Astrocyte (in vitro differentiated cells and primary cell): ENCODE results near the gene ANKRD66. TPM values are rescaled to one million over a fixed set of nuclear protein-coding genes. Genes with fewer than 3 reads are reported as not detected.

ENCODE experiments used
- DNase-seq: peaks from one replicate; pipeline ENCODE4 v3.0.0-alpha.2; 2010; ENCODE audit warnings: low read depth
- FAIRE-seq: peaks from 2 replicates; lab custom pipeline; 2011; peaks lifted over from hg19 to GRCh38; lab: Jason Lieb, UNC
- H2AFZ ChIP-seq: 2 replicates; pipeline ENCODE4 v1.6.0; 2012; ENCODE audit warnings: low read depth, low read length, inconsistent platforms
- H3K27ac ChIP-seq: 2 replicates; pipeline ENCODE4 v1.5.1; 2011; ENCODE audit warnings: low read depth, low read length, inconsistent platforms
- H3K27me3 ChIP-seq: 2 replicates; pipeline ENCODE4 v1.6.0; 2011; ENCODE audit warnings: low read length, inconsistent platforms; ENCODE audit not compliant: insufficient read depth
- H3K36me3 ChIP-seq: 2 replicates; pipeline ENCODE4 v1.5.1; 2011; ENCODE audit warnings: low read length, inconsistent platforms; ENCODE audit not compliant: insufficient read depth
- H3K4me1 ChIP-seq: 2 replicates; pipeline ENCODE4 v1.5.1; 2011; ENCODE audit warnings: low read length, inconsistent platforms; ENCODE audit not compliant: insufficient read depth
- H3K4me2 ChIP-seq: 2 replicates; pipeline ENCODE4 v1.6.0; 2012; ENCODE audit warnings: low read length, inconsistent platforms
- H3K4me3 ChIP-seq: 2 replicates; pipeline ENCODE4 v1.5.1; 2011; ENCODE audit warnings: low read depth, mild to moderate bottlenecking, low read length, inconsistent platforms; ENCODE audit not compliant: insufficient read depth
- H3K79me2 ChIP-seq: 2 replicates; pipeline ENCODE4 v1.6.0; 2012; ENCODE audit warnings: mild to moderate bottlenecking, low read length, inconsistent platforms; ENCODE audit not compliant: insufficient read depth
- H3K9ac ChIP-seq: 2 replicates; pipeline ENCODE4 v1.6.0; 2012; ENCODE audit warnings: mild to moderate bottlenecking, low read length, inconsistent platforms
- H3K9me3 ChIP-seq: 2 replicates; pipeline ENCODE4 v1.5.1; 2012; ENCODE audit warnings: low read depth, mild to moderate bottlenecking, low read length, inconsistent platforms; ENCODE audit not compliant: insufficient read depth
- H4K20me1 ChIP-seq: 2 replicates; pipeline ENCODE4 v1.6.0; 2012; ENCODE audit warnings: low read length, inconsistent platforms; ENCODE audit not compliant: insufficient read depth
- H3K27ac Mint-ChIP-seq: one replicate; pipeline ENCODE4 v1.8.0; 2021; ENCODE audit warnings: mild to moderate bottlenecking, mixed read lengths; ENCODE audit not compliant: unreplicated experiment
- H3K27me3 Mint-ChIP-seq: one replicate; pipeline ENCODE4 v1.8.0; 2021; ENCODE audit warnings: low read depth, mixed read lengths; ENCODE audit not compliant: unreplicated experiment
- H3K36me3 Mint-ChIP-seq: one replicate; pipeline ENCODE4 v1.8.0; 2021; ENCODE audit warnings: low read depth, mixed read lengths; ENCODE audit not compliant: unreplicated experiment
- H3K4me1 Mint-ChIP-seq: one replicate; pipeline ENCODE4 v1.8.0; 2021; ENCODE audit warnings: low read depth, mixed read lengths; ENCODE audit not compliant: unreplicated experiment
- H3K4me3 Mint-ChIP-seq: one replicate; pipeline ENCODE4 v1.8.0; 2021; ENCODE audit warnings: mild to moderate bottlenecking, moderate library complexity, mixed read lengths; ENCODE audit not compliant: unreplicated experiment
- H3K9me3 Mint-ChIP-seq: one replicate; pipeline ENCODE4 v1.8.0; 2021; ENCODE audit warnings: mild to moderate bottlenecking, mixed read lengths; ENCODE audit not compliant: unreplicated experiment
- CTCF ChIP-seq: IDR thresholded peaks from 2 replicates; pipeline ENCODE4 v1.5.1; 2011; ENCODE audit warnings: low read depth, mild to moderate bottlenecking, inconsistent platforms, low read length, moderate library complexity; ENCODE audit not compliant: insufficient read depth
- EZH2 ChIP-seq: IDR thresholded peaks from 2 replicates; pipeline ENCODE4 v1.6.1; 2012; ENCODE audit warnings: mild to moderate bottlenecking, low read length, inconsistent platforms; ENCODE audit not compliant: insufficient read depth
- total RNA-seq: library from RNA; stranded (reverse); gene quantifications from 2 replicates; pipeline ENCODE4 v1.2.1, GENCODE V29; 2021

Gene ANKRD66
- total RNA-seq, 1 donor from 2014 or later: not detected

GRCh38 chr6:46730921-46731461, 15.7 kb upstream of the ANKRD66 start:
- Histone ChIP-seq H3K27ac (no peak overlapping the region), H3K27me3 (peaks cover 5% of the 10 kb centered on the region), H4K20me1 (no peaks in the 10 kb centered on the region), H3K4me3 (no peak overlapping the region), H3K36me3 (no peaks in the 10 kb centered on the region), H3K4me1 (peaks cover 10% of the 10 kb centered on the region), H2AFZ (no peak overlapping the region), H3K9ac (no peak overlapping the region), H3K9me3 (no peaks in the 10 kb centered on the region), H3K4me2 (no peak overlapping the region), H3K79me2 (no peaks in the 10 kb centered on the region)
- TF ChIP-seq EZH2 (no peak), CTCF (no peak)
- Mint-ChIP-seq H3K9me3 (no peaks in the 10 kb centered on the region), H3K27me3 (peaks cover 25% of the 10 kb centered on the region), H3K4me1 (no peaks in the 10 kb centered on the region), H3K4me3 (no peak overlapping the region), H3K36me3 (no peaks in the 10 kb centered on the region), H3K27ac (no peak overlapping the region)
- FAIRE-seq (no peak), DNase-seq (no peak)

GRCh38 chr6:46733341-46733801, 13.4 kb upstream of the ANKRD66 start:
- no peak overlapping the region for H3K4me3 Mint-ChIP-seq
- TF ChIP-seq CTCF (no peak), EZH2 (no peak)
- no peak overlapping the region for H3K27ac Mint-ChIP-seq
- H3K9me3 Mint-ChIP-seq: peaks cover under 1% of the 10 kb centered on the region
- Histone ChIP-seq H3K4me2 (no peak overlapping the region), H4K20me1 (no peaks in the 10 kb centered on the region), H3K4me3 (no peak overlapping the region), H3K9me3 (no peaks in the 10 kb centered on the region), H3K9ac (no peak overlapping the region), H3K27ac (no peak overlapping the region), H3K79me2 (no peaks in the 10 kb centered on the region), H2AFZ (no peak overlapping the region), H3K36me3 (no peaks in the 10 kb centered on the region), H3K4me1 (peaks cover 10% of the 10 kb centered on the region), H3K27me3 (peaks cover 11% of the 10 kb centered on the region)
- no peak for FAIRE-seq
- H3K27me3 Mint-ChIP-seq: peaks cover 30% of the 10 kb centered on the region
- no peaks in the 10 kb centered on the region for H3K4me1 Mint-ChIP-seq
- H3K36me3 Mint-ChIP-seq: no peaks in the 10 kb centered on the region
- no peak for DNase-seq
